Astrocyte (in vitro differentiated cells and primary cell): Measurements from ENCODE around the gene SH3RF1. TPM values are rescaled to one million over a fixed set of nuclear protein-coding genes. Genes with fewer than 3 reads are reported as not detected.

Experiments used
- DNase-seq: peaks from one replicate; pipeline ENCODE4 v3.0.0-alpha.2; 2010; ENCODE audit warnings: low read depth
- FAIRE-seq: peaks from 2 replicates; lab custom pipeline; 2011; peaks lifted over from hg19 to GRCh38; lab: Jason Lieb, UNC
- H2AFZ ChIP-seq: 2 replicates; pipeline ENCODE4 v1.6.0; 2012; ENCODE audit warnings: low read depth, low read length, inconsistent platforms
- H3K27ac ChIP-seq: 2 replicates; pipeline ENCODE4 v1.5.1; 2011; ENCODE audit warnings: low read depth, low read length, inconsistent platforms
- H3K27me3 ChIP-seq: 2 replicates; pipeline ENCODE4 v1.6.0; 2011; ENCODE audit warnings: low read length, inconsistent platforms; ENCODE audit not compliant: insufficient read depth
- H3K36me3 ChIP-seq: 2 replicates; pipeline ENCODE4 v1.5.1; 2011; ENCODE audit warnings: low read length, inconsistent platforms; ENCODE audit not compliant: insufficient read depth
- H3K4me1 ChIP-seq: 2 replicates; pipeline ENCODE4 v1.5.1; 2011; ENCODE audit warnings: low read length, inconsistent platforms; ENCODE audit not compliant: insufficient read depth
- H3K4me2 ChIP-seq: 2 replicates; pipeline ENCODE4 v1.6.0; 2012; ENCODE audit warnings: low read length, inconsistent platforms
- H3K4me3 ChIP-seq: 2 replicates; pipeline ENCODE4 v1.5.1; 2011; ENCODE audit warnings: low read depth, mild to moderate bottlenecking, low read length, inconsistent platforms; ENCODE audit not compliant: insufficient read depth
- H3K79me2 ChIP-seq: 2 replicates; pipeline ENCODE4 v1.6.0; 2012; ENCODE audit warnings: mild to moderate bottlenecking, low read length, inconsistent platforms; ENCODE audit not compliant: insufficient read depth
- H3K9ac ChIP-seq: 2 replicates; pipeline ENCODE4 v1.6.0; 2012; ENCODE audit warnings: mild to moderate bottlenecking, low read length, inconsistent platforms
- H3K9me3 ChIP-seq: 2 replicates; pipeline ENCODE4 v1.5.1; 2012; ENCODE audit warnings: low read depth, mild to moderate bottlenecking, low read length, inconsistent platforms; ENCODE audit not compliant: insufficient read depth
- H4K20me1 ChIP-seq: 2 replicates; pipeline ENCODE4 v1.6.0; 2012; ENCODE audit warnings: low read length, inconsistent platforms; ENCODE audit not compliant: insufficient read depth
- H3K27ac Mint-ChIP-seq: one replicate; pipeline ENCODE4 v1.8.0; 2021; ENCODE audit warnings: mild to moderate bottlenecking, mixed read lengths; ENCODE audit not compliant: unreplicated experiment
- H3K27me3 Mint-ChIP-seq: one replicate; pipeline ENCODE4 v1.8.0; 2021; ENCODE audit warnings: low read depth, mixed read lengths; ENCODE audit not compliant: unreplicated experiment
- H3K36me3 Mint-ChIP-seq: one replicate; pipeline ENCODE4 v1.8.0; 2021; ENCODE audit warnings: low read depth, mixed read lengths; ENCODE audit not compliant: unreplicated experiment
- H3K4me1 Mint-ChIP-seq: one replicate; pipeline ENCODE4 v1.8.0; 2021; ENCODE audit warnings: low read depth, mixed read lengths; ENCODE audit not compliant: unreplicated experiment
- H3K4me3 Mint-ChIP-seq: one replicate; pipeline ENCODE4 v1.8.0; 2021; ENCODE audit warnings: mild to moderate bottlenecking, moderate library complexity, mixed read lengths; ENCODE audit not compliant: unreplicated experiment
- H3K9me3 Mint-ChIP-seq: one replicate; pipeline ENCODE4 v1.8.0; 2021; ENCODE audit warnings: mild to moderate bottlenecking, mixed read lengths; ENCODE audit not compliant: unreplicated experiment
- CTCF ChIP-seq: IDR thresholded peaks from 2 replicates; pipeline ENCODE4 v1.5.1; 2011; ENCODE audit warnings: low read depth, mild to moderate bottlenecking, inconsistent platforms, low read length, moderate library complexity; ENCODE audit not compliant: insufficient read depth
- EZH2 ChIP-seq: IDR thresholded peaks from 2 replicates; pipeline ENCODE4 v1.6.1; 2012; ENCODE audit warnings: mild to moderate bottlenecking, low read length, inconsistent platforms; ENCODE audit not compliant: insufficient read depth
- total RNA-seq: library from RNA; stranded (reverse); gene quantifications from 2 replicates; pipeline ENCODE4 v1.2.1, GENCODE V29; 2021

SH3RF1 gene
- total RNA-seq, 1 donor from 2014 or later, result 25.9 TPM

DNA sequence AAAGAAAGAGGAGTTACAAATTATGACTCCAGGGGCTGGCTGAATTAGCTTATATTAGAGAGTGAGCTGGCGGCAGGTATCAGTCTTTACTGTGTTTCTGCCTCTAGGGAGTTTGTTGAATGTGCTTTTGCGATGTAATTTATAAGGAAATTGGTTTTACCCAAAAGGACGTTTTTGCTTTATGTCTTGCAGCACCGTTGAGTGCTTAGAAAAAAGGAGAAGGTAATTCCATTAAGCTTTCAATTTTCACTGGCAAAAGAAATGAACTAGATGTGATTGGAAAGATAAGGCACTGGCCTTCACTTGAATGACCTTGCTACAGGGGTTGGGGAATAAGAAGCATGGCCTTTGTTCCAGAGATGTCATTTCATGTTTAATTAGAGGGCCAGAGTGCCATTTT lies 185.8 kb downstream of the SH3RF1 start:
- Histone ChIP-seq H3K4me2 (no peak overlapping the region), H3K36me3 (peaks cover 6% of the 10 kb centered on the region), H2AFZ (no peak overlapping the region), H3K79me2 (no peaks in the 10 kb centered on the region), H4K20me1 (no peaks in the 10 kb centered on the region), H3K4me1 (peaks cover 14% of the 10 kb centered on the region), H3K9me3 (no peaks in the 10 kb centered on the region), H3K27me3 (no peaks in the 10 kb centered on the region), H3K9ac (no peak overlapping the region), H3K4me3 (no peak overlapping the region), H3K27ac (no peak overlapping the region)
- H3K27me3 Mint-ChIP-seq, result no peaks in the 10 kb centered on the region
- no peak for TF ChIP-seq CTCF
- TF ChIP-seq EZH2, result no peak
- peaks cover 8% of the 10 kb centered on the region for H3K4me1 Mint-ChIP-seq
- no peaks in the 10 kb centered on the region for H3K9me3 Mint-ChIP-seq
- DNase-seq (no peak), FAIRE-seq (no peak)
- no peak overlapping the region for H3K27ac Mint-ChIP-seq
- H3K36me3 Mint-ChIP-seq, result peaks cover 16% of the 10 kb centered on the region
- no peak overlapping the region for H3K4me3 Mint-ChIP-seq

- H3K79me2 ChIP-seq, result no peaks in the 10 kb centered on the region
- Mint-ChIP-seq H3K27ac (no peak overlapping the region), H3K36me3 (peaks cover 3% of the 10 kb centered on the region), H3K4me3 (no peak overlapping the region), H3K4me1 (peaks cover 12% of the 10 kb centered on the region), H3K9me3 (peaks cover 2% of the 10 kb centered on the region), H3K27me3 (no peaks in the 10 kb centered on the region)
- H2AFZ ChIP-seq, result no peak overlapping the region
- H3K36me3 ChIP-seq, result peaks cover 6% of the 10 kb centered on the region
- no peaks in the 10 kb centered on the region for H3K27me3 ChIP-seq
- TF ChIP-seq EZH2, result no peak
- TF ChIP-seq CTCF, result no peak
- no peak overlapping the region for H3K4me3 ChIP-seq
- peak overlapping the region; percentile 75 for H3K4me2 ChIP-seq
- peak overlapping the region; percentile 38 for H3K9ac ChIP-seq
- DNase-seq (peak; percentile 46), FAIRE-seq (peak; percentile 59)
- H4K20me1 ChIP-seq, result no peaks in the 10 kb centered on the region
- peaks cover 20% of the 10 kb centered on the region for H3K4me1 ChIP-seq
- H3K27ac ChIP-seq, result peak overlapping the region; percentile 23
- no peaks in the 10 kb centered on the region for H3K9me3 ChIP-seq
These were observed 189.8 kb downstream of the SH3RF1 start for GRCh38 chr4:169080981-169081380.

DNA sequence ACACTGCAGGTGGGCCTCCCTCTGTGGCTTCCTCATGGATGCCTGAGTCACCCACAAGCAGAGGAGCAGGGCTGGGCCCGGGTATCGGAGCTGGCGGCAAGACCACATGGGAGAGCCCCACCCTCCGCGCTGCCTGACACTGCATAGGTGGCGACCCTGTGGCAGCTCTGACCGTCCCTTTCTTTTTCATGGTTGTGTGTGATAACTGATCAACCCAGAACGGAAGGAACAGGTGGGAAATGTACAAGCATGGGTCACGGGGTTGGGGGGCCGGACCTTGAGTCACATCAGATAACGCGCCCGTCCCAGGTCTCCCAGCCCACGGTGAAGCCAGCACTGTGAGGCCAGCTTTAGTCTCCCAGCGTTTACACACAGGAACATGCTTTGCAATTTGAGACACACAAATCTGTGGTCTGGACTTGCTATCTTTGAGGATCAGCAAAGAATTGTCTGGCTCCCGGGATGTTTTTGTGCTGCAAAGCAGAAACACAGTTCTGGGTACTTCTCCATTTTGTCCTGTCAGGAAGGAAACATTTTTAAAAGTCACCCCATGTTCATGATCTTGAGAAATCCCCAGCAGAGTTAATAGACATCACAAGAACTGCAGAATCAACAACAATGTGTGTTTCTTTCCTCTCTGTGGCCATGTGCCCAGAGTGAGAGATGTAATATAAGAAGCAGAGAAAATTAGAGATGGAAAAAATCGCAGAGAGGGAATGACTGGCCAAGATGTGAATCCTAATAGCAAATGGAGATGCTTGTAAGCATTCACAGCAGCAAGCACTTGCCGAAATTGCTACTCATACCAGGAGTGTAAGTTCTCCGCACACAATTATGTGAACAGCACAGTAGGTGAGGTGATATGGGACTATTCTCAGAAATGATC lies 190.6 kb downstream of the SH3RF1 start:
- Histone ChIP-seq H2AFZ (no peak overlapping the region), H3K4me2 (peak overlapping the region; percentile 75), H4K20me1 (no peaks in the 10 kb centered on the region), H3K4me1 (peaks cover 20% of the 10 kb centered on the region), H3K36me3 (peaks cover 4% of the 10 kb centered on the region), H3K9ac (peak overlapping the region; percentile 38), H3K27me3 (no peaks in the 10 kb centered on the region), H3K4me3 (peak overlapping the region; percentile 0), H3K27ac (peak overlapping the region; percentile 55), H3K79me2 (no peaks in the 10 kb centered on the region), H3K9me3 (no peaks in the 10 kb centered on the region)
- TF ChIP-seq CTCF (no peak), EZH2 (no peak)
- peak; percentile 82 for DNase-seq
- H3K9me3 Mint-ChIP-seq, result peaks cover 2% of the 10 kb centered on the region
- peak overlapping the region; percentile 30 for H3K27ac Mint-ChIP-seq
- no peaks in the 10 kb centered on the region for H3K27me3 Mint-ChIP-seq
- peaks cover 3% of the 10 kb centered on the region for H3K36me3 Mint-ChIP-seq
- peaks cover 12% of the 10 kb centered on the region for H3K4me1 Mint-ChIP-seq
- no peak overlapping the region for H3K4me3 Mint-ChIP-seq
- peak; percentile 45 for FAIRE-seq
